NCI-H146 treated with DMSO at 0.1 percent for 48 hours (cell line): Measurements from ENCODE around the gene MROH8.
"Not testable (repeated sequence)": the region's sequence is repeated elsewhere in the genome, so short reads cannot be mapped to it uniquely, and the experiment has no call there.

Experiments used
- DNase-seq: peaks from one replicate; lab custom pipeline; 2025; ENCODE audit not compliant: unreplicated experiment; lab: John Stamatoyannopoulos, UW

MROH8 gene

DNA sequence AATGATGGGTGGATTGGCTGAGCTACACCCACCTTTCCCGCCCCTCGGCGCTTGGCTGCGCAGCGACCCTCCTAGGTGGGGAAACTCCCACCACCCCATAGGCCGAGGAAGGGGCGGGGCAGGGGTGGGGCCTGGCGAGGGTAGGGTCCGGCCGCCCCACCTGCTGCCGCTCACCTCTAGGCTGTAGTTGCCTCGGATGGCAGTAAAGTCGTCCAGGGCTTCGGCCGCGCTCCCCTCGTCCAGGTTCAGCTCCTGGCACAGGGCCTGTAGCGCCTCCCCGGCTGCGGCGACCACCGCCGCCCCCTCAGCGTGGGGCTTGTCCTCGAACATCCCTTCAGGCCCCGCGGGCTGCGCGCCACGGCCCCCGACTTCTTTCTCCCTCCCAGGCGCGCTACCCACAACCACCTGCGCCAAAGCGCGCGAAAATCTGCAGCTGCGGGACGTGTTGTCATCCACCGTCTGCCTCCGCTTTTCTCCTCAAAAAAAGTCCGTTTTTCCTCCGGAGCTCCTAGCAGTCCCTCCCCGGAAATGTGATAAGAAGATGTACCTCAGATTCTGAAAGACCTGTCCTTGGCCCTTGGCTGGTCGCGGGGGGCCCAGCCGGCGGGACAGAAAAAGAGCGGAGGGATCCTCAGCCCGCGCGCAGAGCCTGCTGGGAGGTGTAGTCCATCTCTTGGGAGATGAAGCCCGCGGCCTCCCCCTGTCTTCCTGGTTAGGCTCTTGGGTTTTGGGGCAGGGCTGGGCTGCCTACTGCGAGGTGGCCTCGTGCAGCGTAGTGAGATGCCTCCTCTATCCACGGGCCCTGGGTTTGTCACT, 83.5 kb downstream of the MROH8 start, which contains the start of gene RBL1:
Gene RBL1 (minus strand): TSS at position 399 of the 816 bp plus-strand sequence. CDS start 69 bp downstream, at position 330.
- peak; percentile 91 for DNase-seq

DNA sequence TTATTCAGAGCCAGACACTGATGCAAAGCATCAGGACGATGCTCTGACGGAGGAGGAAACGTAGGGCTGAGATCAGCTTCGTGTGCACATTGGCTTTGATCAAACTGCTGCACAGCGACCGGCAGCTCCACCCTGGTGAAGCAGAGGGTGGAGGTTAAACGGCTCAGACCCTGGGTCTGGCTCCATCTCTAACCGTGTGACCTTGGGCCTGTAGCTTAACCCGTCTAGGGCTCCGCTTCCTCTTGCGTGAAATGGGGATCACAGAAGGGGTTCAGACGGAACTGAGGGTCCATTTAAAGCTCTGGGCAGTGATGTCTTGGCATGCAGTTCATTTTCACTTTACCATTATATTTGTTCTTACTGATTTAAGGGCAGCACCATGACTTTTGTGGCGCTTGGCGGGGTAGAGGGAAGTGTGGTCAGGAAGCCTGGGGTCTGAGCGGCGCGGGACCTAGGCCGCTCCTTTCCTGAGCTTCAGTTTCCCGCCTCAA, 84.2 kb downstream of the MROH8 start:
- peak; percentile 49 for DNase-seq

DNA sequence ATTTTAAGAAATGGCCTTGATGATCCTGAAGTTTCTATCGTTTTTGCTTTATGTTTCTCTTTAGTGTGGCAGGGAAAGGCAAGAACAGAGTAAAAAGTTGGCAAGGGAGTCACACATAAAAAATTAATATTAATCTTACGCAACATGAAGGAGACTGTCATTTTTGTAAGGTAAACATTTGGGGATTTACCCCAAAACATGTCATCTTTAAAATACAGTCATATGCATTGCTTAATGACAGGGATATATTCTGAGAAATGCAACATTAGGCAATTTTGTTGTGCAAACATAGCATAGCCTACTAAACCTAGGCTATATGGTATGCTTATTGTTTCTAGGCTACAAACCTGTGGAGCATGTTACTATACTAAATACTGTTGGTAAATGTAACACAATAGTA, 88.9 kb downstream of the MROH8 start:
- DNase-seq, result no peak

DNA sequence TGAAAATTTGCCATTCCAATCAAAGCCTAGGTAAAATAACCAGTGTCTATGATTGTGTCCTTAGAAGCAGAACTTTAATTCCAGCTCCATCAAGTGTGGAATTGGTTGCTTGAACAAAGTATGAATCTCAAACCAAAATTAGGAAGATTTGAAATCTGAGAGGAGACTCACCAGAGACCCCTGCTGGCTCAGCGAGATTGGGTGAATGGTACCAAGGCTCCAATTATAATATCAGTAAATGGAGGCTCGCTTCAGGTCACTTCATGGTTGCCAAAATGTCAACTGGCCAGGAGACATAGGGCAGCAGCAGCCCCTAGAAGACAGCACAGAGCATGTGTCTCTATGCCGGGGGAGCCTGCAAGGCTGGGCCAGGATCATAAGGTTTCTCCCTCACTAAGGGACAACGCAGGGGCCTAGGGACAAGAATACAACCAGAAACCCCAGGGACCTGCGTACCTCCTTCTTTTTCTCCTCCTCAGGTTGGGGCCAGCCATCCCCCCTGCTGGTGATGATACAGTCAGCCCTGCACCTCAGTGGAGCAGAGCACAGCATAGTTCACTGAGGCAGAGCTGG, 97.5 kb downstream of the MROH8 start:
- DNase-seq, result no peak

DNA sequence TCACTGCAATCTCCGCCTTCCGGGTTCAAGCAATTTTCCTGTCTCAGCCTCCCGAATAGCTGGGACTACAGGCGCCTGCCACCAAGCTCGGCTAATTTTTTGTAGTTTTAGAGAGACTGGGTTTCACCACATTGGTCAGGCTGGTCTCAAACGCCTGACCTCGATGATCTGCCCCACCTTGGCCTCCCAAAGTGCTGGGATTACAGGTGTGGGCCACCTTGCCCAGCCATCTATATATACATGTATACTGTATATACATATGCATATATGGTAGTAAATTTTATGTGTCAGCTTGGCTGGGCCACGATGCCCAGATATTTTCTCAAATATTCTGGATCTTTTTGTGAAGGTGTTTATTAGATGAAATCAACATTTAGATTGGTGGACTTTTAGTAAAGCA, 102.3 kb downstream of the MROH8 start:
- no peak for DNase-seq

DNA sequence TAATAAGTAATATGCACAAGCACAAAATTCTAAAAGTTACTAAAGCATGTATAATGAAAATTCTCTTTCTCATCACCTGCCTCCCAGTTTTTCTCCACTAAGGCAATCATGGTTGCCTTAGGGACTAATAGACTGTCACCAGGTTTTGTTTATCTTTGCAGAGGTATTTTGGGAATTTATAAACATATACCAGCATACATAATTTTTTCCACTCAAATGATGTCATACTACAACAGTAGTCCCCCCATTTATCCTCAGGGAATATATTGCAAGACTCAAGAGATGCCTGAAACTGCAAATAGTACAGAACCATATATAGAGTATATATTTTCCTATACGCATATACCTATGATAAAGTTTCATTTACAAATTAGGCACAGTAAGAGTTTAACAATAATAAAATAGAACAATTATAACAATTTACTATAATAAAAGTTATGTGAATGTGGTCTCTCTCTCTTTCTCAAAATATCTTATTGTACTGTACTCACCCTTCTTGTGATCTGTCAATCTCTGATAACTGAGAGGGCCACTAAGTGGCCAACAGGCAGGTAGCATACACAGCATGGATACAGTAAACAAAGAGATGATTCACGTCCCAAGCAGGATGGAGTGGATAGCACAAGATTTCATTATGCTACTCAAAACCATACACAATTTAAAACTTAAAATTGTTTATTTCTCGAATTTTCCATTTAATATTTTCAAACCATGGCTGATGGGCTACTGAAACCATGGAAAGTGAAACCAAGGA, 103.2 kb downstream of the MROH8 start:
- peak; percentile 7 for DNase-seq

DNA sequence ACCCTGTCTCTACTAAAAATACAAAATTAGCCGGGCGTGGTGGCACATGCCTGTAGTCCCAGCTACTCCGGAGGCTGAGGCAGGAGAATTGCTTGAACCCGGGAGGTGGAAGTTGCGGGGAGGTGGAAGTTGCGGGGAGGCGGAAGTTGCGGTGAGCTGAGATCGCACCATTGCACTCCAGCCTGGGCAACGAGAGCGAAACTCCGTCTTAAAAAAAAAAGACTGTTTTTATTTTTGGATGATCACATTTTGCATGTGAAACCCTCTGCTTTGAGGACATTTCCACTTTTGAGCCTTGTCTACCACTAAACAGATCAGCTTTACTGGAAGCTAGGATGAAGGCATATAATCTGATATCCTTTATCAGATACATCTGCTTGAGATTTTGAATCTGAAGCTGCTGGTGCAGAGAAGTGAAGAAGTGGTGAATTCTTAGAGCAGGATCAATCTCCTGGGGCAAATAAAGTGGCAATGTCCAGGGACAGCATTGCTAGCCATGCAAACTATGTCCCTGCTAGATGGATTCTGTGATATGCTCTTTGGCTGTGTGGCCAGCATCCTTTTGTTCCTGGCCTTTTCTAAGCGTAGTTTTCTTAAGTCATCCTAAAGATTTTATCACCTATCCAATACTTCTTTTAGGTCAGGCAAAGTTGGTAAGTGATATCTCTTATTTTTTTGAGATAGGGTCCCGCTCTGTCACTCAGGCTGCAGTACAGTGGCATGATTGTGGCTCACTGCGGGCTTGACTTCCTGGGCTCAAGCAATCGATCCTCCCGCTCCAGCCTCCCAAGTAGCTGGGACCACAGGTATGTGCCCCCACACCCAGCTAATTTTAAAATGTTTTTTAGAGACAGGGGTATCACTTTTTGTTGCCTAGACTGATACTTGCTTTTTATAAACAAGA, 106.8 kb downstream of the MROH8 start:
- no peak for DNase-seq

DNA sequence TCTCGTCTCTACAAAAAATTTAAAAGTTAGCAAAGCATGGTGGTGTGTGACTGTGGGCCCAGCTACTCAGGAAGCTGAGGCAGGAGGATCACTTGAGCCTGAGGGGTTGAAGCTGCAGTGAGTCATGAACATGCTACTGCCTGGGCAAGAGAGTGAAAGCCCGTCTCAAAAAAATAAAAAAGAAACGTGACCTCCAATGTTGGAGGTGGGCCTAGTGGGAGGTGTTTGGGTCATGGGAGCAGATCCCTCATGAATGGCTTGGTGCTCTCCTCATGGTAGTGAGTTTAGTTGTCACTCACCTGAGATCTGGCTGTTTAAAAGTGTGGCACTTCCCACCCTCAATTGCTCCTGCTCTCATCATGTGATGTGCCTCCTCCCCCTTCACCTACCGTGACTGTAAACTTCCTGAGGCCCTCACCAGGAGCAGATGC, 107.9 kb downstream of the MROH8 start:
- DNase-seq, result no peak

DNA sequence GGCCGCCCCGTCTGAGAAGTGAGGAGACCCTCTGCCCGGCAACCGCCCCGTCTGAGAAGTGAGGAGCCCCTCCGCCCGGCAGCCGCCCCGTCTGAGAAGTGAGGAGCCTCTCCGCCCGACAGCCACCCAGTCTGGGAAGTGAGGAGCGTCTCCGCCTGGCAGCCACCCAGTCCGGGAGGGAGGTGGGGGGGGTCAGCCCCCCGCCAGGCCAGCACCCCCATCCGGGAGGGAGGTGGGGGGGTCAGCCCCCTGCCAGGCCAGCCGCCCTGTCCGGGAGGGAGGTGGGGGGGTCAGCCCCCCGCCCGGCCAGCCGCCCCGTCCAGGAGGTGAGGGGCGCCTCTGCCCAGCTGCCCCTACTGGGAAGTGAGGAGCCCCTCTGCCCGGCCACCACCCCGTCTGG, 109.8 kb downstream of the MROH8 start:
- not testable (repeated sequence) for DNase-seq

DNA sequence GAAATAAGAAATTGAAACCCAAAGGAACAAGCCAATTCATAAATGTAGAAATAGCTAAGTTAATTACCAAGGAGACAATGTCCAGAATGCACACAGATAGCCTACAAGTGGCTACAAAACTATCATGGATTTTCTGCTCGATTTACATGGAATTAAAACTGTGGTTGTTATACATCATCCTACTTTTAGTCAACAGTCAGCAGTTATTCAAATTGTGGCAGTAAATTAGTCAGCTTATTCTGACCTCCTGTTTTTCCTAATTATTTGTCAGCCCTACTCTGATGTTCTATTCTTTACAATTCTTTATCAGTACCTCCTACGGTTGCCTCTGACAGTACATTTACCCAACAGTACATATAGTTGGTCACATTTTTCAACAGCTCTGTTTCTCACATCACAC, 113.2 kb downstream of the MROH8 start:
- no peak for DNase-seq

DNA sequence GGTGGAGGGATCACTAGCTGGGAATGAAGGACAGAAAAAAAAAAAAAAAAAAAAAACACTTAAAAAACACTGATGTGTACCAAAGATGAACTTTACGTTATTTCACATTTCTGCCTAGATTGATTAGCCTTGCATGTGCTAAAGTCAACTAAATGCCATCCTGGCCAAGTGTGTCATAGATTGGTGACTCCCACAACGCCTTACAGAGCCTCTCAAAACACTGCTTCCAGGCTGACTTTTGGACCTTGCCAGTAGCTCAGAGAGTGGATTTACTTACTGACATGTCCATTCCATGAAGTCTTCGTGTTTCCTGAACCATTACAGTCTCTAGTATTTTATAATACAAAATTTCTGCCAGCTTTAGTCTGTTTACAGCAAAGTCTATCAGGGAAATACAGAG, 124.1 kb downstream of the MROH8 start:
- DNase-seq, result no peak

DNA sequence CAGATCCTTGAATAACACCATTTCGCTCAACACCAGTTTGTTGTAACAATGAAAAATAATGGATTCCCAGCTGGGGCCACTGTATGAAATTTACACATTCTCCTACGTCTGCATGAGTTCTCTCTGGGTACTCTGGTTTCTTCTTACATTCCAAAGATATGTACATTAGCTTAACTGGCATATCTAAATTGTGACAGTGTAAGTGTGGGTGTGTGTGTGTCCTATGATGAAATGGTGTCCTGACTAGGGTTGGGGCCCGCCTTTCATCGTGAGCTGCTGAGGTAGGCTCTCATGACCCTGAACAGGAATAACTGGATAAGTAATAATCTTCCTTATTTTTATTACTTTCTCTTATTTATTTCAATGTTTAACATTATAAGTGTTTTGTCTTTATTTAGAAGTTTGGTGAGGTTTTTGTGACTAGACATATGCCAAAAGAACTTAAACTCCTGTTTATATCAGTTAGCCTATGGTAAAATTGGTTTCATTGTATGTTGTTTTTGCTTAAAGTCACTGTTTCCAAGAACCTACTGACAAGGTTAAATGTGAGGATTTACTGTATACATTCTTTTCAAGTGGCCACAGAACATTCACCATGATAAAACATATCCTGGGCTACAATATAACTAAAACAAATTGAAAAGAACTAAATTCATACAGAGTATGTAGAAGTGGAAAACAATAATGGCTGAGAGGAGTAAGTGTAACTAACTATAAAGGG, 126.0 kb downstream of the MROH8 start:
- DNase-seq, result no peak
